HCT116 (cell line): Measurements from ENCODE around the gene MEIS2.

Source experiments
- CEBPB ChIP-seq: IDR thresholded peaks from 2 replicates; pipeline ENCODE4 v1.6.1; 2012; ENCODE audit warnings: low read depth
- EGR1 ChIP-seq: IDR thresholded peaks from 2 replicates; pipeline ENCODE4 v1.6.1; 2012; ENCODE audit warnings: low read depth
- ELF1 ChIP-seq: IDR thresholded peaks from 2 replicates; pipeline ENCODE4 v1.6.1; 2012; ENCODE audit warnings: low read depth, borderline replicate concordance
- EZH2 ChIP-seq: fragments of 200-600 bp; sonication (generic); IDR thresholded peaks from 2 replicates; pipeline ENCODE4 v1.6.1; 2017; ENCODE audit warnings: antibody characterized with exemption, mixed run types
- FOSL1 ChIP-seq: IDR thresholded peaks from 2 replicates; pipeline ENCODE4 v1.6.1; 2012; ENCODE audit warnings: low read depth
- POLR2A ChIP-seq: IDR thresholded peaks from 2 replicates; pipeline ENCODE4 v1.7.0; 2011; ENCODE audit warnings: borderline replicate concordance; ENCODE audit not compliant: insufficient read depth, insufficient read length; ENCODE audit errors: extremely low read depth
- RAD21 ChIP-seq: IDR thresholded peaks from 2 replicates; pipeline ENCODE4 v1.6.1; 2012; ENCODE audit warnings: low read depth, mild to moderate bottlenecking
- SIN3A ChIP-seq: IDR thresholded peaks from 2 replicates; pipeline ENCODE4 v1.6.1; 2012; ENCODE audit warnings: low read depth
- SP1 ChIP-seq: IDR thresholded peaks from 2 replicates; pipeline ENCODE4 v1.6.1; 2012; ENCODE audit warnings: low read depth
- YY1 ChIP-seq: IDR thresholded peaks from 2 replicates; pipeline ENCODE4 v1.6.1; 2011; ENCODE audit warnings: low read length, low read depth, moderate library complexity, mild to moderate bottlenecking; ENCODE audit not compliant: insufficient replicate concordance; ENCODE audit errors: extremely low read depth
- TF ChIP-seq, protein P1 (sequence below), 3 experiments: fragments of 200-600 bp in 1 of 3; sonication (generic) in 1 of 3; IDR thresholded peaks in 2 of 3; conservative IDR thresholded peaks in 1 of 3; 2 replicates each; pipeline ENCODE4 v1.5.1; 2012 to 2017; ENCODE audit warnings: low read depth in 2 of 3, low read length in 2 of 3, antibody characterized with exemption in 1 of 3, borderline replicate concordance in 1 of 3, control low read depth in 1 of 3, mild to moderate bottlenecking in 1 of 3, mixed read lengths in 1 of 3, mixed run types in 1 of 3, moderate library complexity in 1 of 3; ENCODE audit not compliant: insufficient read depth in 1 of 3
- TF ChIP-seq, protein P2 (sequence below): IDR thresholded peaks from 2 replicates; pipeline ENCODE4 v1.6.1; 2012
- TF ChIP-seq, protein P3 (sequence below): IDR thresholded peaks from 2 replicates; pipeline ENCODE4 v1.6.1; 2012; ENCODE audit warnings: low read depth
- TF ChIP-seq, protein P4 (sequence below): IDR thresholded peaks from 2 replicates; pipeline ENCODE4 v1.6.1; 2011; ENCODE audit warnings: mild to moderate bottlenecking, low read length, moderate library complexity; ENCODE audit not compliant: insufficient replicate concordance; ENCODE audit errors: extremely low read depth

DNA sequence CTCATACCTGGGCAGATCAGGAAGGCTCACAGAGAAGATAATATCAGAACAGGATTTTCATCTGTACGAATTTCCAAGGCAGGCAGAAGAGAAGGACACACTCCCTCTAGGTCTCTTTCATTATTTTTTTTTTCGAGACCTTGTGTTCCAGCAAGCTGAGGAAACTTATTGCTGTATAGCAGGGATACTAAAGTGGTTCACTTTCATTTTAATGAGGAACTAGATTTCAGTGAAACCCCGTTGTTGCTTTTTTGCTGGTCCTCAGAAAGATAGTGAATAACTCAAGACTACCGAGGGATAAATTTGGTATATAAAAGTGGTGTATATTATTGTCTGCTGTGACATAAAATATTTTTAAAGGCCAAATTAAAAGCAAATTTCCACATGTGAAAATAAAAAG lies 24.6 kb downstream of the MEIS2 start:
- TF ChIP-seq, protein P1, sequence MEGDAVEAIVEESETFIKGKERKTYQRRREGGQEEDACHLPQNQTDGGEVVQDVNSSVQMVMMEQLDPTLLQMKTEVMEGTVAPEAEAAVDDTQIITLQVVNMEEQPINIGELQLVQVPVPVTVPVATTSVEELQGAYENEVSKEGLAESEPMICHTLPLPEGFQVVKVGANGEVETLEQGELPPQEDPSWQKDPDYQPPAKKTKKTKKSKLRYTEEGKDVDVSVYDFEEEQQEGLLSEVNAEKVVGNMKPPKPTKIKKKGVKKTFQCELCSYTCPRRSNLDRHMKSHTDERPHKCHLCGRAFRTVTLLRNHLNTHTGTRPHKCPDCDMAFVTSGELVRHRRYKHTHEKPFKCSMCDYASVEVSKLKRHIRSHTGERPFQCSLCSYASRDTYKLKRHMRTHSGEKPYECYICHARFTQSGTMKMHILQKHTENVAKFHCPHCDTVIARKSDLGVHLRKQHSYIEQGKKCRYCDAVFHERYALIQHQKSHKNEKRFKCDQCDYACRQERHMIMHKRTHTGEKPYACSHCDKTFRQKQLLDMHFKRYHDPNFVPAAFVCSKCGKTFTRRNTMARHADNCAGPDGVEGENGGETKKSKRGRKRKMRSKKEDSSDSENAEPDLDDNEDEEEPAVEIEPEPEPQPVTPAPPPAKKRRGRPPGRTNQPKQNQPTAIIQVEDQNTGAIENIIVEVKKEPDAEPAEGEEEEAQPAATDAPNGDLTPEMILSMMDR (IDR thresholded peaks at IDR 0.05 in 2 of 3, conservative IDR thresholded peaks at IDR 0.05 in 1 of 3; ENCODE audit: borderline replicate concordance in 1 of 3, insufficient read depth in 1 of 3, low read depth in 2 of 3, low read length in 2 of 3), result no peak
- TF ChIP-seq RAD21 (no peak), POLR2A (no peak), SIN3A (no peak), FOSL1 (no peak), YY1 (no peak), EZH2 (no peak), CEBPB (no peak), SP1 (no peak), EGR1 (no peak), ELF1 (no peak)
- TF ChIP-seq, protein P2, sequence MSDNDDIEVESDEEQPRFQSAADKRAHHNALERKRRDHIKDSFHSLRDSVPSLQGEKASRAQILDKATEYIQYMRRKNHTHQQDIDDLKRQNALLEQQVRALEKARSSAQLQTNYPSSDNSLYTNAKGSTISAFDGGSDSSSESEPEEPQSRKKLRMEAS, result no peak
- TF ChIP-seq, protein P3, sequence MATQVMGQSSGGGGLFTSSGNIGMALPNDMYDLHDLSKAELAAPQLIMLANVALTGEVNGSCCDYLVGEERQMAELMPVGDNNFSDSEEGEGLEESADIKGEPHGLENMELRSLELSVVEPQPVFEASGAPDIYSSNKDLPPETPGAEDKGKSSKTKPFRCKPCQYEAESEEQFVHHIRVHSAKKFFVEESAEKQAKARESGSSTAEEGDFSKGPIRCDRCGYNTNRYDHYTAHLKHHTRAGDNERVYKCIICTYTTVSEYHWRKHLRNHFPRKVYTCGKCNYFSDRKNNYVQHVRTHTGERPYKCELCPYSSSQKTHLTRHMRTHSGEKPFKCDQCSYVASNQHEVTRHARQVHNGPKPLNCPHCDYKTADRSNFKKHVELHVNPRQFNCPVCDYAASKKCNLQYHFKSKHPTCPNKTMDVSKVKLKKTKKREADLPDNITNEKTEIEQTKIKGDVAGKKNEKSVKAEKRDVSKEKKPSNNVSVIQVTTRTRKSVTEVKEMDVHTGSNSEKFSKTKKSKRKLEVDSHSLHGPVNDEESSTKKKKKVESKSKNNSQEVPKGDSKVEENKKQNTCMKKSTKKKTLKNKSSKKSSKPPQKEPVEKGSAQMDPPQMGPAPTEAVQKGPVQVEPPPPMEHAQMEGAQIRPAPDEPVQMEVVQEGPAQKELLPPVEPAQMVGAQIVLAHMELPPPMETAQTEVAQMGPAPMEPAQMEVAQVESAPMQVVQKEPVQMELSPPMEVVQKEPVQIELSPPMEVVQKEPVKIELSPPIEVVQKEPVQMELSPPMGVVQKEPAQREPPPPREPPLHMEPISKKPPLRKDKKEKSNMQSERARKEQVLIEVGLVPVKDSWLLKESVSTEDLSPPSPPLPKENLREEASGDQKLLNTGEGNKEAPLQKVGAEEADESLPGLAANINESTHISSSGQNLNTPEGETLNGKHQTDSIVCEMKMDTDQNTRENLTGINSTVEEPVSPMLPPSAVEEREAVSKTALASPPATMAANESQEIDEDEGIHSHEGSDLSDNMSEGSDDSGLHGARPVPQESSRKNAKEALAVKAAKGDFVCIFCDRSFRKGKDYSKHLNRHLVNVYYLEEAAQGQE, result no peak
- TF ChIP-seq, protein P4, sequence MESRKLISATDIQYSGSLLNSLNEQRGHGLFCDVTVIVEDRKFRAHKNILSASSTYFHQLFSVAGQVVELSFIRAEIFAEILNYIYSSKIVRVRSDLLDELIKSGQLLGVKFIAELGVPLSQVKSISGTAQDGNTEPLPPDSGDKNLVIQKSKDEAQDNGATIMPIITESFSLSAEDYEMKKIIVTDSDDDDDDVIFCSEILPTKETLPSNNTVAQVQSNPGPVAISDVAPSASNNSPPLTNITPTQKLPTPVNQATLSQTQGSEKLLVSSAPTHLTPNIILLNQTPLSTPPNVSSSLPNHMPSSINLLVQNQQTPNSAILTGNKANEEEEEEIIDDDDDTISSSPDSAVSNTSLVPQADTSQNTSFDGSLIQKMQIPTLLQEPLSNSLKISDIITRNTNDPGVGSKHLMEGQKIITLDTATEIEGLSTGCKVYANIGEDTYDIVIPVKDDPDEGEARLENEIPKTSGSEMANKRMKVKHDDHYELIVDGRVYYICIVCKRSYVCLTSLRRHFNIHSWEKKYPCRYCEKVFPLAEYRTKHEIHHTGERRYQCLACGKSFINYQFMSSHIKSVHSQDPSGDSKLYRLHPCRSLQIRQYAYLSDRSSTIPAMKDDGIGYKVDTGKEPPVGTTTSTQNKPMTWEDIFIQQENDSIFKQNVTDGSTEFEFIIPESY, result no peak
